DMS 273 treated with DMSO at 0.1 percent for 48 hours (cell line): Measurements from ENCODE around the gene GALNT8.
"Not testable (repeated sequence)": the region's sequence is repeated elsewhere in the genome, so short reads cannot be mapped to it uniquely, and the experiment has no call there.

Experiments
- DNase-seq: peaks from one replicate; lab custom pipeline; 2025; lab: John Stamatoyannopoulos, UW

GALNT8 gene

GRCh38 chr12:4744709-4745108, 24.5 kb downstream of the GALNT8 start:
- DNase-seq = no peak

GRCh38 chr12:4745249-4745648, 25.0 kb downstream of the GALNT8 start:
- DNase-seq = no peak

- DNase-seq = not testable (repeated sequence)
Measured at GRCh38 chr12:4751654-4752053, 31.5 kb downstream of the GALNT8 start.

GRCh38 chr12:4762773-4763172, 42.6 kb downstream of the GALNT8 start:
- no peak for DNase-seq

- DNase-seq = no peak
Measured at GRCh38 chr12:4763549-4763948, 43.3 kb downstream of the GALNT8 start.

- DNase-seq = no peak
Measured at GRCh38 chr12:4766445-4766844, 46.2 kb downstream of the GALNT8 start.

- DNase-seq = no peak
Measured at GRCh38 chr12:4767186-4767585, 47.0 kb downstream of the GALNT8 start.

- DNase-seq = no peak
Measured at GRCh38 chr12:4768341-4768740, 48.1 kb downstream of the GALNT8 start.

- no peak for DNase-seq
Measured at GRCh38 chr12:4769073-4769472, 48.9 kb downstream of the GALNT8 start.

GRCh38 chr12:4771172-4771959, 51.2 kb downstream of the GALNT8 start:
- no peak for DNase-seq

- DNase-seq = no peak
Measured at GRCh38 chr12:4771960-4772566, 51.9 kb downstream of the GALNT8 start.

- no peak for DNase-seq
Measured at GRCh38 chr12:4775936-4776335, 55.7 kb downstream of the GALNT8 start.

GRCh38 chr12:4779749-4780148, 59.5 kb downstream of the GALNT8 start:
- DNase-seq = no peak

GRCh38 chr12:4780641-4781611, 60.7 kb downstream of the GALNT8 start:
- no peak for DNase-seq

GRCh38 chr12:4784404-4785054, 64.3 kb downstream of the GALNT8 start:
- no peak for DNase-seq

GRCh38 chr12:4786795-4787194, 66.6 kb downstream of the GALNT8 start:
- no peak for DNase-seq

- no peak for DNase-seq
Measured at GRCh38 chr12:4787965-4788364, 67.8 kb downstream of the GALNT8 start.

GRCh38 chr12:4789776-4790175, 69.6 kb downstream of the GALNT8 start:
- DNase-seq = no peak

- DNase-seq = no peak
Measured at GRCh38 chr12:4791497-4791896, 71.3 kb downstream of the GALNT8 start.

GRCh38 chr12:4794491-4794890, 74.3 kb downstream of the GALNT8 start:
- DNase-seq = no peak

- DNase-seq = no peak
Measured at GRCh38 chr12:4796216-4796615, 76.0 kb downstream of the GALNT8 start.
